K562 treated with DMSO at 1 percent for 4 hours (cell line): ENCODE measurements around the gene MGME1. TPM values are rescaled to one million over a fixed set of nuclear protein-coding genes. Genes with fewer than 3 reads are reported as not detected.

Experiments
- total RNA-seq: library from RNA; unstranded; fragments of 300-600 nt; gene quantifications from 2 replicates; pipeline ENCODE4 v1.2.3, GENCODE V29; 2022; ENCODE audit not compliant: insufficient read depth

The MGME1 gene
- total RNA-seq: 26.0 and 30.6 TPM in 2 replicates

DNA sequence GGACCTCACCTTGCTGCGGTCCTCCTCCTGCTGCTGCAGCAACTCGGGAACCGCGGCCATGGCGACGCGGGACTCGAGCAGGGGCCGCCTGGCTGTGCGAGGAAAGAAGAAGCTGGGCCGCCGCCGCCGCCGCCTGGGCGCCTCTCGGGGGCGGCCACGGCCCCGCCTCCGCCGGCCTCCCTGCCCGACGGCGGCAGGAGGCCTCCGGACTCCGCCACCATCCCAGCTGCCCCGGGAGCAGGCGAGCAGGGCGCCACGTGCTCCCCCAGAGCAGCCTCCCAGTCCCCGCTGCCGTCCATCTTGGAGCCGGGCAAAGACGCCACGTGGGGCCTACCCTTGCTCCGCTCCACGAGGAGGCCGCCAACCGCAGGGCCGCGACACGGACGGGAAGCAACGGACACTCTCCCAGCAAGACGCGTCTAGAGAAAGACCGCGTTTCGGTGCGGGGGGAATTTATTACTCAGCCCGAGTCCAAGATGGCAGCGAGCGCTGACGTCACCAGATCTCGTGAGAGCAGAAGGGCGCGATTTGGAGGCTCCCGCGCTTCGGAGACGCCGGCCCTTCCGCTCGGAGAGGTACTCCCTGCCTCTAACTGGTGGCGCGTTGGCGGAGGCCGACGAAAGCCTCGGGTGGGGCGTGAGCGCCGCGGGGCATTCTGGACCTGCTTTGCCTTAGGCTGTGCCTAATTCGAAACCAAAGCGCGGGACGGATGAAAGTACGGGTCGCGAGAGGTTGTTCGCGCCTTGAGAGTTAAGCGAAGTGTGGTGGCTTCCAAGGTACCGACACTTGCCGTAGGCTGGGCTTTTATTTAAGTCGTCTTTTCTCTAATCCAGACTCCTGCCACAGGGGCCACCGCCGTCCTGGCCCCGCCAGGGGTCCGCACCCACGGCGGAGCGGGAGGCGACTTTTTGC is at the start of gene MGME1, which contains the start of gene SNX5:
MGME1 (plus strand) TSS at position 653 of the 912 bp plus-strand sequence. CDS start 842 bp downstream, outside the sequence.
SNX5 (minus strand) TSS at position 429 of the 912 bp plus-strand sequence; CDS start at position 60, 369 bp downstream.

Other genes starting within 250 kb of the MGME1 start
- gene SNX5, start 224 bp upstream of the MGME1 start, total RNA-seq: 66.7 and 70.8 TPM in 2 replicates
- not detected in 2 replicates for gene OVOL2, start 88.9 kb downstream of the MGME1 start, total RNA-seq
- gene KAT14, start 168.8 kb downstream of the MGME1 start, total RNA-seq: 3.9 and 4.0 TPM in 2 replicates
- 4.2 and 5.4 TPM in 2 replicates for gene PET117, start 168.8 kb downstream of the MGME1 start, total RNA-seq